ENCODE data around the gene MMP17.
A peak's percentile ranks its signal among the peaks of the same experiment; 100 is the strongest.
"Not testable (repeated sequence)": the region's sequence is repeated elsewhere in the genome, so short reads cannot be mapped to it uniquely, and the experiment has no call there.

Gene MMP17

GRCh38 chr12:131800594-131801135 is 27.5 kb upstream of the MMP17 start:
- DNase-seq: no peak

GRCh38 chr12:131801254-131801866 is 26.8 kb upstream of the MMP17 start:
- DNase-seq: no peak

- DNase-seq: no peak
Measured at GRCh38 chr12:131803961-131804521, 24.2 kb upstream of the MMP17 start.

GRCh38 chr12:131805421-131805820 is 22.8 kb upstream of the MMP17 start:
- no peak for DNase-seq

- DNase-seq: no peak
Measured at GRCh38 chr12:131806674-131807073, 21.5 kb upstream of the MMP17 start.

GRCh38 chr12:131808744-131809371 is 19.3 kb upstream of the MMP17 start:
- DNase-seq: peak; percentile 65

- DNase-seq: not testable (repeated sequence)
Measured at GRCh38 chr12:131809476-131810254, 18.5 kb upstream of the MMP17 start.

GRCh38 chr12:131810726-131811125 is 17.5 kb upstream of the MMP17 start:
- no peak for DNase-seq

GRCh38 chr12:131815131-131815530 is 13.1 kb upstream of the MMP17 start:
- DNase-seq: no peak

GRCh38 chr12:131816495-131816894 is 11.7 kb upstream of the MMP17 start:
- DNase-seq: no peak

- no peak for DNase-seq
Measured at GRCh38 chr12:131817241-131817640, 11.0 kb upstream of the MMP17 start.

GRCh38 chr12:131818821-131819585 is 9.2 kb upstream of the MMP17 start:
- DNase-seq: no peak

- DNase-seq: no peak
Measured at GRCh38 chr12:131824450-131824849, 3.7 kb upstream of the MMP17 start.

GRCh38 chr12:131825146-131825892 is 2.9 kb upstream of the MMP17 start:
- no peak for DNase-seq

GRCh38 chr12:131826097-131826928 is 1.9 kb upstream of the MMP17 start:
- DNase-seq: no peak

- DNase-seq: peak; percentile 68
Measured at GRCh38 chr12:131828671-131829355, 620 bp downstream of the MMP17 start.

GRCh38 chr12:131829356-131829747 is 1.2 kb downstream of the MMP17 start:
- peak; percentile 67 for DNase-seq

- DNase-seq: no peak
Measured at GRCh38 chr12:131829791-131830334, 1.7 kb downstream of the MMP17 start.

GRCh38 chr12:131830335-131830913 is 2.2 kb downstream of the MMP17 start:
- peak; percentile 74 for DNase-seq
